UCSD-AML1 (cell line): ENCODE measurements around the gene WFDC10B.
"Not testable (repeated sequence)": the region's sequence is repeated elsewhere in the genome, so short reads cannot be mapped to it uniquely, and the experiment has no call there.

Experiments used
- DNase-seq: peaks from one replicate; lab custom pipeline; 2025; ENCODE audit not compliant: unreplicated experiment; lab: John Stamatoyannopoulos, UW

Gene WFDC10B

GRCh38 chr20:45649312-45649863 lies 55.4 kb downstream of the WFDC10B start:
- DNase-seq, result no peak

- DNase-seq, result no peak
Observed at GRCh38 chr20:45647441-45648050, 57.3 kb downstream of the WFDC10B start.

GRCh38 chr20:45646875-45647274 lies 57.9 kb downstream of the WFDC10B start:
- DNase-seq, result no peak

- DNase-seq, result not testable (repeated sequence)
Observed at GRCh38 chr20:45645869-45646268, 59.0 kb downstream of the WFDC10B start.

- not testable (repeated sequence) for DNase-seq
Observed at GRCh38 chr20:45641076-45641475, 63.7 kb downstream of the WFDC10B start.

- DNase-seq, result no peak
Observed at GRCh38 chr20:45639687-45640086, 65.1 kb downstream of the WFDC10B start.

- no peak for DNase-seq
Observed at GRCh38 chr20:45636513-45636912, 68.3 kb downstream of the WFDC10B start.
